ENCODE data around the gene PLAAT4.

- TF ChIP-seq CTCF (IDR thresholded peaks at IDR 0.05; ENCODE audit: control extremely low read depth in 1 of 3, insufficient read depth in 1 of 3, low read depth in 1 of 3, low read length in 3 of 3) (no peak), GTF2F1 (IDR thresholded peaks at IDR 0.05; ENCODE audit: borderline replicate concordance, low read depth, low read length) (no peak), KDM5A (IDR thresholded peaks at IDR 0.05; ENCODE audit: low read length) (no peak)
Observed at GRCh38 chr11:63537293-63538101, 889 bp downstream of the PLAAT4 start.

Measured in H1 (cell line).